HG03103 (cell line): ENCODE data around the gene TCF7L2.

Source experiments
- ATAC-seq: cut with Tn5 transposase; IDR thresholded peaks from one replicate; pipeline ENCODE4 v1.9.1; 2021; ENCODE audit warnings: low read depth; ENCODE audit not compliant: unreplicated experiment

Gene TCF7L2

GRCh38 chr10:113111900-113112853 lies 162.1 kb downstream of the TCF7L2 start:
- no peak for ATAC-seq

DNA sequence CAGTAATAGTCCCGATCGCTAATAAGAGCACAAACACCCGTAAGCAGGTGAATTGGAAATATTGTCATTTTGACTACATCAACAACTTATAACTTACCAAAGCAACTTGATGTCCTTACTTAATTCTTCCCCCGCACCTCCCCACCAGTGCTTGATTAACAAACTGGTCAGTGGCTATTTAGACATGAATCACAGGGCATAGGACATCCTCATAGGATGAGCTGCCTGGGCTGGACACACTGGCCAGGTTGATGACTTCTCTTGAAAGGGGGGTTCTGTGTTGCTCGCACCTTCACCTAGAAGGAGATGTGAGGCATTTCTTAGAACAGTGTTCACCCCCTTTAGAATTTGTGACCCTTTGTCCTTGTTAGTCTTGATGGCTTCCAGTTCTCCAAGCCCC lies 163.2 kb downstream of the TCF7L2 start:
- ATAC-seq, result no peak

DNA sequence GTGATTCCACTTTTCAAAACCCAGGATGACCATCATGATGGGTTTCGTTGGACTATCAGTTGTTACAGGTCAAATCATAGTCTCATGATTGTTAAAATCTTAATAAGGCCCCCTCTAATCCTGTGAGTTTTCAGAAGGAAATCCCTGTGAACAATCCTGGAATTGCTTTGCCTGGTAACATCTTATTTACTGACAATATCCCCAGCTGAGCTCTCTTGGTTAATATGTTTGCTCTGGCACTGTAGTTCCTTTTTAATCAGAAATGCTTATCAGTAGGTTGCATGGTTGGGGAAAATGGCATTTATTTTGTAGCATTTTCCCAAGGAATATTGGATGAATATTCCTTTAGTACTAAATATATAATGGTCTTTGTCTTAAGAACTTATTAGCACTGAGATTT lies 163.9 kb downstream of the TCF7L2 start:
- ATAC-seq, result no peak

GRCh38 chr10:113115556-113115955 lies 165.5 kb downstream of the TCF7L2 start:
- no peak for ATAC-seq

GRCh38 chr10:113118882-113119281 lies 168.8 kb downstream of the TCF7L2 start:
- ATAC-seq, result no peak

GRCh38 chr10:113119801-113120200 lies 169.8 kb downstream of the TCF7L2 start:
- no peak for ATAC-seq

DNA sequence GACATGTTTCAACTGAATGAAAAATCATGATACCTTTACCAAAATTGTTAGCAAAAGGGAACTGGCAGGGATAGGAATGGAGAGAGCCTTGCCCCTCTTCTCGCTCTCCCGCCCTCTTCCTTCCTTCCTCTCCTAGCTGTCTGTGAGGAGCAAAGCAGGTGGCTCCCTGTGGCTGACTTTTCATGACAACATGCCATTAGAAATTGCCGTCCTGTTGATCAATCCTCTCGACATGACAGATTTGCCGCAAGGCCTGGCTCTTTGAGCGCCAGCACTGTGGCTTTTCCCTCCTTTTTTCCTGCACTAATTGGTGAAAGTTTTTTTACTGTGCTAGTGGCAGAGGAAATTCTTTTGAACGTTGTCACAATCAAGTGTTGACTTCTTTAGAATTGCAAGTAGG lies 171.1 kb downstream of the TCF7L2 start:
- no peak for ATAC-seq

- ATAC-seq, result no peak
Measured at GRCh38 chr10:113122947-113123346, 172.9 kb downstream of the TCF7L2 start.

- ATAC-seq, result no peak
Measured at GRCh38 chr10:113124724-113125123, 174.7 kb downstream of the TCF7L2 start.

DNA sequence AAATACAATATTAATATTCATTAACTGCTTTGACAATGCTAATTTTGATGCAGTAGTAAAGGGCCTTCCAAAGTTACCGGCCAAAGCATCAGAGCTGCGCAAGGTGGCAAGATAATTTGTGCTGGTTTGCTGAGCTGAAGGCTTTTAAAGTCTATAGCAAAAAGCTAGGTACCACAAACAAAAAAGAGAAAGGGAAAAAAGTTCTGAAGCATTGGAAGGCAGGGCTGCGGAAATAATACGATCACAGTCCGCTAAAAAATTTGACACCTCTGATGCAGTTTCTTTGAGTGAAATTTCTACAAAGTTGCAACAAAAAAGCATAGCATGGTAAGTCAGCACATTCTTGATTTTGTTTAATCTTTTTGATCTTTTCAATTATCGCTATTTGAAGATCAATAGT lies 175.6 kb downstream of the TCF7L2 start:
- no peak for ATAC-seq

GRCh38 chr10:113126229-113127201 lies 176.5 kb downstream of the TCF7L2 start:
- no peak for ATAC-seq

- ATAC-seq, result no peak
Measured at GRCh38 chr10:113127261-113127900, 177.3 kb downstream of the TCF7L2 start.

GRCh38 chr10:113127901-113128283 lies 177.8 kb downstream of the TCF7L2 start:
- no peak for ATAC-seq

GRCh38 chr10:113128450-113129070 lies 178.5 kb downstream of the TCF7L2 start:
- no peak for ATAC-seq

GRCh38 chr10:113129117-113129516 lies 179.1 kb downstream of the TCF7L2 start:
- ATAC-seq, result no peak

DNA sequence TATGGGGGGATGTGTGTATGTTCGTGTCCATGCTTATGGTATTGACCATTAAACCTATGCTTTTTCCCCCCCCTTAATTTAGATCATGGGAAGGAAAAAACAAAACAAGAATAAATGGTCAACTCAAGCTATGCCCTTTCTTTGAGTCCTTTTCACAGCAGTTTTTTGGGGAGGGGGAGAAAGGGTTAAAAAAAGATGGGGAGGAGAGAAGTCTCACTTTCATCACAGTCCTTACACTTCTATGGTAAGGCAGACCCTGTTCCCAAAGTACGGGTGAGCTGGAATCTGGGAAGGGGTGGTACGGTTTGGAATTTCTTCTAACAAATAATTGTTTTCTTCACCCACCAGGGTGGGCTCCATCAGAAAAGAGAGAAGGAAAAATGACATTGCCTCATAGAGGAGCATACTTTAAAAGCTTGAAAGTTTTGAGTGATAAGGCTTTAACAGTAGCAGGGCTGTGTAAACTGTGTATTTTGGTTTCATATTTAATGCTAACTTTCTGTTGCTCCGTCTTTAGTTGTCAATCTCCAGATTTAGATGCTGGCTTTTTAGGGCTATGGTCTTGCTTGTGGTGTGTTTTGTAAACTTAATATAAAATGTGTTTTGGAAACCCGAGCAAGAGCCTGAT lies 180.1 kb downstream of the TCF7L2 start:
- ATAC-seq, result no peak

DNA sequence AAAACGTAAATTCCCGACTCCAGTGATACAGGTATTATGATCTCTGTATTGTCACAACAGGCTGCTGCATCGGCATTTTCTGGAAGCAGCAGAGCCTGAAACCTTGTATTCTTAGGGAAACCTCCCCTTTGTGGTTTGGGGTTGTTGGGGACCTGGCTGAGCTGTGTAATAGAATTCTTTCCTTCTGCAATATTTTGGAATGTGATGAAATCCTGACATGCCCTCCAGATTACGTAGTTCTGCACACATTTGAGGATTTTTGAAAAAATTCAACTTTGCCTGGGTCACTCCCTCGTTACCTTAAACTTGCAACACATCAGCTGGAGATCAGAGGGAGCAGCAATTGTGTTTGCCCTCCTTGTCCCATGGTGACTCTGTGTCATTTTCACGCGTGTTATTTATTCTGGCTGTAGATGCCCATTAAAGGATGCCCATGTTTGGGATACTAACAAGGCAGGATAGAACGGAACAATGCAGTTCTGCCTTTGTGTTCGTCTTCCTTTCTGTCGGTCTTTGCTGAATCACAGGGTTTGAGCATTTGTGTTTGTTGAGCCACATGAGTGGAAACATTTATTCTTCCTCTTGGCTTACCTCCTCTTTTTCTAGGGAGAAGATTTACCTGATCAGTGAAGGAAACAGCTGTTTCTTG lies 181.7 kb downstream of the TCF7L2 start:
- ATAC-seq, result no peak

GRCh38 chr10:113132591-113133121 lies 182.6 kb downstream of the TCF7L2 start:
- no peak for ATAC-seq

GRCh38 chr10:113133497-113134115 lies 183.6 kb downstream of the TCF7L2 start:
- ATAC-seq, result no peak
